Measurements from ENCODE around the gene FAM219B.

DNA sequence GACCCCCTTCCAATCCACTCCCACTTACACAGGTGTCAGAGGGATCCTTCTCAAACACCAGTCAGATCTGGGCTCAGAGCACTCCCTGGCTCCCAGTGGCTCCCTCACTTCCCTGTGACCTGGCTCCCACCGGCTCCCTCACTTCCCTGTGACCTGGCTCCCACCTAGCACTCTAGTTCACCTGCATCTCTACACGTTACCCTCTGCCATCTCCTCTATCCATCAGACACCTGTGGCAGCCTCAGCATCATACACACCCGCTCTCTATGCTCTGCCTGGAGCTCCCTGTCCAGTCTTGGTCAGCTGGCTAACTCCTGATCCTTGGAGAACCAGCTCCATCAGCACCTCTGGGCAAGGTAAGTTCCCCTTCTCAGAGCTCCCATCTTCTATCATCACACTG, 44.4 kb upstream of the FAM219B start:
- TF ChIP-seq RAD21 (IDR thresholded peaks at IDR 0.05; ENCODE audit: low read depth) (no peak), NFIC (IDR thresholded peaks at IDR 0.05) (no peak), CEBPB (IDR thresholded peaks at IDR 0.05) (no peak), YY1 (IDR thresholded peaks at IDR 0.05; ENCODE audit: low read depth) (no peak)
